ENCODE results near the gene LMNA.

GRCh38 chr1:156074661-156075060, 39.9 kb upstream of the LMNA start:
- TF ChIP-seq CTCF (conservative IDR thresholded peaks at IDR 0.05; ENCODE audit: low read length) (no peak), EZH2phosphoT487 (IDR thresholded peaks at IDR 0.05; ENCODE audit: borderline replicate concordance) (no peak)

Data from Loucy (cell line).